Left ventricle myocardium inferior (tissue), 1 donor: Measurements from ENCODE around the gene RHOBTB1. TPM values are rescaled to one million over a fixed set of nuclear protein-coding genes. Genes with fewer than 3 reads are reported as not detected.

Experiments
- DNase-seq: peaks from one replicate; pipeline ENCODE4 v3.0.0-alpha.2; 2020
- H3K27ac ChIP-seq: fragments of 200-600 bp; replicated peaks from 2 replicates; pipeline ENCODE4 v1.8.0; 2021
- H3K27me3 ChIP-seq: fragments of 200-600 bp; 2 replicates; pipeline ENCODE4 v1.8.0; 2021; ENCODE audit warnings: low read depth
- H3K36me3 ChIP-seq: fragments of 200-600 bp; 2 replicates; pipeline ENCODE4 v1.8.0; 2021
- H3K4me1 ChIP-seq: fragments of 200-600 bp; 2 replicates; pipeline ENCODE4 v1.8.0; 2021
- H3K4me3 ChIP-seq: fragments of 200-600 bp; 2 replicates; pipeline ENCODE4 v1.8.0; 2021; ENCODE audit warnings: mild to moderate bottlenecking, moderate library complexity
- H3K9me3 ChIP-seq: fragments of 200-600 bp; replicated peaks from 2 replicates; pipeline ENCODE4 v1.8.0; 2021
- CTCF ChIP-seq: fragments of 200-600 bp; IDR thresholded peaks from 2 replicates; pipeline ENCODE4 v1.8.0; 2021; ENCODE audit warnings: antibody characterized with exemption, mild to moderate bottlenecking, borderline replicate concordance
- intact Hi-C: fragments of 100-400 bp; cut with micrococcal nuclease; formaldehyde crosslinking; loops from one replicate; pipeline ENCODE4 v1.11.0; 2022
- total RNA-seq: library from RNA; stranded (reverse); fragmentation: NEBNext Ultra II Directional; extraction: Animal tissue kit (Norgen Biotek cat#: 25700); gene quantifications from one replicate; pipeline ENCODE4 v1.2.1, GENCODE V29; 2021
- donor health status: DM: no; HTN: yes; CAD: no; lungs with severe emphysema.

The RHOBTB1 gene
- total RNA-seq, 1 donor from 2014 or later = 16.6 TPM

DNA sequence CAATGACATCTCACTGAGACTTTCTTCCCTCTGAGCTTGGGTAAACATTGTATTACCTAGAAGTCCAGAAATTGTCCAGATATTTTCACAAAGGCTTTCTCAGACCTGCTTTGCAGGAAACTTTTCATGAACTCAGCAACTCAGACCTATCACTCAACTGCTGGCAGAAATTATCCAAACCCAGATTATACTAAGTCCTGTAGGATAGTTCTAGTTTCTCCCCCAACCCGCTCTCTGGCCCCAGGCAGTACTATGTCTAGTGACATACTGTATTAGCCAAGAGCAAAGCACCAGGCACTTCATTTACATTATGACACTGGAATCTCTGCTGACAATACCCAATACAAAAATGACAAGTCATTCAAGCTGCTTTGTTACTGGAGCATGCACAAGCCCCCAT lies 75.0 kb downstream of the RHOBTB1 start:
- Histone ChIP-seq H3K9me3 (no peaks in the 10 kb centered on the region), H3K27me3 (no peaks in the 10 kb centered on the region), H3K4me3 (no peak overlapping the region), H3K27ac (no peak overlapping the region), H3K36me3 (peaks cover 40% of the 10 kb centered on the region), H3K4me1 (peaks cover 8% of the 10 kb centered on the region)
- no peak for TF ChIP-seq CTCF
- DNase-seq = no peak
- intact Hi-C loops = no loop called here

GRCh38 chr10:60865198-60865783 lies 78.7 kb downstream of the RHOBTB1 start:
- Histone ChIP-seq H3K4me1 (peaks cover 8% of the 10 kb centered on the region), H3K27me3 (no peaks in the 10 kb centered on the region), H3K4me3 (no peak overlapping the region), H3K9me3 (no peaks in the 10 kb centered on the region), H3K36me3 (peaks cover 5% of the 10 kb centered on the region), H3K27ac (no peak overlapping the region)
- intact Hi-C loops = no loop called here
- DNase-seq = no peak
- TF ChIP-seq CTCF = no peak

DNA sequence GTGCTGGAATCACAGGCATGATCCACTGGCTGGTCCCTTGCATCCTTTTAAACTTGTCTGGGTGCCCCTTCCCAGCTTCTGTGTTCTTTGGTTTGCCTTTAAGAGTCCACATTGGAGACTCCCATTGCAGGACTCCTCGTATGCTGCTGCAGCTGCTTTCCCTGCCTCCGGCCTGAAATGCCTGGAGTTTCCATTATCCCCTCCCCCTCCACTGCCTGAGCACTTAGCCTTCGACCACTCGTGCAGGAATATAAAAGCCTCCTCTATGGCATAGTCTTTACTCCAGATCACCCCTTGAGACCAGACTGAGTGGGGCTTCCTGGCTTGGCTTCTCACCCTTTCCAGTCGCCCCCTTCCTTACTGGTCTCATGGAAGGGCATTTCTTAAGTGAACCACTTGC lies 80.2 kb downstream of the RHOBTB1 start:
- no peak overlapping the region for H3K4me3 ChIP-seq
- no peak overlapping the region for H3K27ac ChIP-seq
- TF ChIP-seq CTCF = no peak
- H3K4me1 ChIP-seq = peaks cover 8% of the 10 kb centered on the region
- H3K27me3 ChIP-seq = no peaks in the 10 kb centered on the region
- intact Hi-C loops = no loop called here
- H3K36me3 ChIP-seq = no peaks in the 10 kb centered on the region
- H3K9me3 ChIP-seq = no peaks in the 10 kb centered on the region
- DNase-seq = no peak

GRCh38 chr10:60862517-60862916 lies 81.5 kb downstream of the RHOBTB1 start:
- no peak overlapping the region for H3K27ac ChIP-seq
- no peaks in the 10 kb centered on the region for H3K27me3 ChIP-seq
- intact Hi-C loops = no loop called here
- no peaks in the 10 kb centered on the region for H3K36me3 ChIP-seq
- H3K4me3 ChIP-seq = no peak overlapping the region
- H3K9me3 ChIP-seq = no peaks in the 10 kb centered on the region
- TF ChIP-seq CTCF = no peak
- DNase-seq = no peak
- peaks cover 4% of the 10 kb centered on the region for H3K4me1 ChIP-seq

- peaks cover 8% of the 10 kb centered on the region for H3K9me3 ChIP-seq
- H3K36me3 ChIP-seq = no peaks in the 10 kb centered on the region
- H3K4me1 ChIP-seq = peaks cover 15% of the 10 kb centered on the region
- intact Hi-C loops = no loop called here
- no peaks in the 10 kb centered on the region for H3K27me3 ChIP-seq
- H3K27ac ChIP-seq = no peak overlapping the region
- no peak for TF ChIP-seq CTCF
- DNase-seq = no peak
- H3K4me3 ChIP-seq = no peak overlapping the region
Measured at GRCh38 chr10:60856405-60856804, 87.6 kb downstream of the RHOBTB1 start.

GRCh38 chr10:60853637-60854036 lies 90.3 kb downstream of the RHOBTB1 start:
- Histone ChIP-seq H3K27ac (peak overlapping the region; percentile 55), H3K36me3 (no peaks in the 10 kb centered on the region), H3K4me1 (peaks cover 28% of the 10 kb centered on the region), H3K27me3 (no peaks in the 10 kb centered on the region), H3K4me3 (no peak overlapping the region), H3K9me3 (peaks cover 8% of the 10 kb centered on the region)
- DNase-seq = no peak
- intact Hi-C loops = no loop called here
- no peak for TF ChIP-seq CTCF
